ENCODE data around the gene MYH14. TPM values are rescaled to one million over a fixed set of nuclear protein-coding genes. Genes with fewer than 3 reads are reported as not detected.

The MYH14 gene
- total RNA-seq, 4 donors from 2014 or later = 110 to 329 (median 202) TPM

DNA sequence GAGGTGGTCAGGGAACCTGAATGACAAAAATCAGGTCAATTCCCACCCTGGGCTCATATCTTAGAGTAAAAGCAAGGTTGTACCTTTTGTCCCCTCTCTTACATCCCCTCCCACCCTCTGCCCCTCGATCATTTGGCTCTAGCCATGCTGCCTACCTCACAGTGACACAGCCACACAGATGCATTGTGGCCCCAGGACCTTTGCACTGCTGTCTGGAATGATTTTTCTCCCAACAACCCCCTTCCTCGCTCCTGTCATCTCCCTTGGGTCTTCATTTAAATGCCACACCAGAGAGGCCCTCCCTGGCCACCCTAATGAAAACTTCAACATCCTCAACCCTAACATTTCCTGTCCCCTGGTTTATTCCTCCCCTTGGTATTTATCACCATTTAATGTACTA is 4.3 kb downstream of the MYH14 start:
- DNase-seq (ENCODE audit: low spot score in 2 of 2) = no peak
- WGBS, 2 donors = 75 to 84% methylated on average over 2 of the region's 2 CpGs
- intact Hi-C loops (cut with DNase I; ENCODE audit: low total_unique reads) = no loop called here
- H3K4me3 ChIP-seq (ENCODE audit: low read depth, poor library complexity, severe bottlenecking) = no peak overlapping the region
- TF ChIP-seq POLR2A (IDR thresholded peaks at IDR 0.05) (no peak), CTCF (IDR thresholded peaks at IDR 0.05) (no peak)

DNA sequence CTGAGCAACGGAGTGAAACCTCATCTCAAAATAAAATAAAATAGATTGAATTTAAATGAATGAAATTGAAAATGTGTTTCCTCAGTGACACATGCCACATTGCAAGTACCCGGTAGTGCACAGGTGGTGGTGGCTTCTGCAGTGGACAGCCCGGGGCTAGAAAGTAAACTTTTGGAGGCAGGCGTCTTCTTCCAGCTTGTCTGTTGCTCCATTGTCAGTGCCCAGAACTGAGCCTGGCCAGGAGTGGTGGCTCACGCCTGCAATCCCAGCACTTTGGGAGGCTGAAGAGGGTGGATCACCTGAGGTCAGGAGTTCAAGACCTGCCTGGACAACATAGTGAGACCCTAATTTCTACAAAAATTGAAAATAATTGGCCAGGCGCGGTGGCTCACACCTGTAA is 5.7 kb downstream of the MYH14 start:
- intact Hi-C loops (cut with DNase I; ENCODE audit: low total_unique reads) = no loop called here
- DNase-seq (ENCODE audit: low spot score in 2 of 2) = no peak
- 86 to 88% methylated on average over 7 of the region's 7 CpGs for WGBS, 2 donors
- no peak overlapping the region for H3K4me3 ChIP-seq (ENCODE audit: low read depth, poor library complexity, severe bottlenecking)
- TF ChIP-seq CTCF (IDR thresholded peaks at IDR 0.05) (no peak), POLR2A (IDR thresholded peaks at IDR 0.05) (no peak)

- intact Hi-C loops (cut with DNase I; ENCODE audit: low total_unique reads) = no loop called here
- no peak for DNase-seq (ENCODE audit: low spot score in 2 of 2)
- no peak for TF ChIP-seq CTCF (IDR thresholded peaks at IDR 0.05)
- no peak for TF ChIP-seq POLR2A (IDR thresholded peaks at IDR 0.05)
- WGBS, 2 donors = 94 to 95% methylated on average over 42 to 46 of the region's 46 CpGs
- H3K4me3 ChIP-seq (ENCODE audit: low read depth, poor library complexity, severe bottlenecking) = no peak overlapping the region
These were observed 7.0 kb downstream of the MYH14 start for GRCh38 chr19:50210425-50210824.

DNA sequence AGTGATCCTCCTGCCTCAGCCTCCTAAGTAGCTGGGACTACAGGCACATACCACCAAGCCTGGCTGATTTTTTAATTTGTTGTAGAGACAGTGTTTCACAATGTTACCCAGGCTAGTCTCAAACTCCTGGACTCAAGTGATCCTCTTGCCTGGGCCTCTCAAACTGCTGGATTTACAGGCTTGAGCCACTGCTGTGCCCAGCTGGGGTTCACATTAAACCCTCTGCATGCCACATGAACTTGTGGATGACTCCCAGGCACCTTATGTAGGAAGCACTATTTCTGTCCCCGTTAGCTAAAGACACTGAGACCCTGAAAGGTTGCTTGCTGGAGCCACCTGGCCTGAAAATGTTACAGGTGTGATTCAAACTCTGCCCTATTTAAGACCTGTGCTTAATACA is 10.5 kb downstream of the MYH14 start:
- DNase-seq (ENCODE audit: low spot score in 2 of 2) = no peak
- 83 to 100% methylated on average over 1 of the region's 1 CpG for WGBS, 2 donors
- H3K4me3 ChIP-seq (ENCODE audit: low read depth, poor library complexity, severe bottlenecking) = no peak overlapping the region
- intact Hi-C loops (cut with DNase I; ENCODE audit: low total_unique reads) = no loop called here
- TF ChIP-seq CTCF (IDR thresholded peaks at IDR 0.05) (no peak), POLR2A (IDR thresholded peaks at IDR 0.05) (no peak)

- no peak for TF ChIP-seq POLR2A (IDR thresholded peaks at IDR 0.05)
- H3K4me3 ChIP-seq (ENCODE audit: low read depth, poor library complexity, severe bottlenecking) = no peak overlapping the region
- intact Hi-C loops (cut with DNase I; ENCODE audit: low total_unique reads) = no loop called here
- peak; percentile 39 to 90 for DNase-seq (ENCODE audit: low spot score in 2 of 2)
- WGBS, 2 donors = 24 to 33% methylated on average over 17 to 22 of the region's 25 CpGs
These were observed 11.5 kb downstream of the MYH14 start for GRCh38 chr19:50214699-50215543.

DNA sequence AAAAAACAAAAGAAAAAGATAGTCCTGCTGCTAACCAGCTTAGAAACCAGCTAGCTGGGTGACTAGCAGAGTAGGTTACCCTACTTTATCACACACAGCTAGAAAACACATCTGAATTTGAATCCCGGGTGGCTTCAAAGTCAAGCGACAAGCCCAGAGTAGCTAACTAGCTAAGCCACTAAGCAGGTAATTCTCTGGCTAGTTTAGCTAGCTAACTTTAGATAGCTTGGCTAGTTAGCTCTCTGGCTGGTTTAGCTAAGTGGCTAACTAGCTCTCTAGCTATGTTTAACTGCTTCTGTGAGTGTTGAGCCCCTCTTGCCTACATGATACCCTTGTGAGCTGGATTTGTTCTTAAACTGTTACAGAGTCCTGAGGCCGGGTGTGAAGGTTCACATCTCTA is 12.4 kb downstream of the MYH14 start:
- DNase-seq (ENCODE audit: low spot score in 2 of 2) = no peak
- no peak for TF ChIP-seq POLR2A (IDR thresholded peaks at IDR 0.05)
- TF ChIP-seq CTCF (IDR thresholded peaks at IDR 0.05) = no peak
- intact Hi-C loops (cut with DNase I; ENCODE audit: low total_unique reads) = no loop called here
- no peak overlapping the region for H3K4me3 ChIP-seq (ENCODE audit: low read depth, poor library complexity, severe bottlenecking)
- WGBS, 2 donors = 75 to 86% methylated on average over 3 of the region's 3 CpGs
